Measurements from ENCODE around the gene POLR1E.

POLR1E gene

GRCh38 chr9:37528652-37529471 lies 43.1 kb downstream of the POLR1E start:
- peak; percentile 36 for DNase-seq (ENCODE audit: insufficient read length, low spot score)
- FAIRE-seq, result peak; percentile 95
- no peak for TF ChIP-seq SPI1 (IDR thresholded peaks at IDR 0.05; ENCODE audit: low read depth, low read length)
- no peak for TF ChIP-seq TAF1 (IDR thresholded peaks at IDR 0.05; ENCODE audit: low read depth, low read length)
- no peak for TF ChIP-seq POLR2A (IDR thresholded peaks at IDR 0.05; ENCODE audit: low read depth, low read length)
- TF ChIP-seq POU2F2 (IDR thresholded peaks at IDR 0.05; ENCODE audit: low read depth, low read length), result no peak
- TF ChIP-seq PAX5 (IDR thresholded peaks at IDR 0.05; ENCODE audit: insufficient read depth, low read length, severe bottlenecking), result no peak
- TF ChIP-seq POLR2AphosphoS5 (IDR thresholded peaks at IDR 0.05; ENCODE audit: low read depth, low read length), result no peak

- FAIRE-seq, result peak; percentile 75
- TF ChIP-seq TAF1 (IDR thresholded peaks at IDR 0.05; ENCODE audit: low read depth, low read length) (no peak), SPI1 (IDR thresholded peaks at IDR 0.05; ENCODE audit: low read depth, low read length) (no peak), PAX5 (IDR thresholded peaks at IDR 0.05; ENCODE audit: insufficient read depth, low read length, severe bottlenecking) (no peak), POU2F2 (IDR thresholded peaks at IDR 0.05; ENCODE audit: low read depth, low read length) (peak; percentile 67; the same call in 1 of the 2 replicates), POLR2AphosphoS5 (IDR thresholded peaks at IDR 0.05; ENCODE audit: low read depth, low read length) (no peak), POLR2A (IDR thresholded peaks at IDR 0.05; ENCODE audit: low read depth, low read length) (no peak)
- peak; percentile 32 for DNase-seq (ENCODE audit: insufficient read length, low spot score)
These were observed 46.0 kb downstream of the POLR1E start for GRCh38 chr9:37531699-37532098.

- no peak for FAIRE-seq
- no peak for DNase-seq (ENCODE audit: insufficient read length, low spot score)
- TF ChIP-seq TAF1 (IDR thresholded peaks at IDR 0.05; ENCODE audit: low read depth, low read length) (no peak), POU2F2 (IDR thresholded peaks at IDR 0.05; ENCODE audit: low read depth, low read length) (no peak), PAX5 (IDR thresholded peaks at IDR 0.05; ENCODE audit: insufficient read depth, low read length, severe bottlenecking) (no peak), POLR2A (IDR thresholded peaks at IDR 0.05; ENCODE audit: low read depth, low read length) (no peak), SPI1 (IDR thresholded peaks at IDR 0.05; ENCODE audit: low read depth, low read length) (no peak), POLR2AphosphoS5 (IDR thresholded peaks at IDR 0.05; ENCODE audit: low read depth, low read length) (no peak)
These were observed 48.7 kb downstream of the POLR1E start for GRCh38 chr9:37534412-37534811.

GRCh38 chr9:37534901-37535300 lies 49.2 kb downstream of the POLR1E start:
- DNase-seq (ENCODE audit: insufficient read length, low spot score), result no peak
- no peak for TF ChIP-seq SPI1 (IDR thresholded peaks at IDR 0.05; ENCODE audit: low read depth, low read length)
- TF ChIP-seq POLR2A (IDR thresholded peaks at IDR 0.05; ENCODE audit: low read depth, low read length), result no peak
- no peak for TF ChIP-seq POLR2AphosphoS5 (IDR thresholded peaks at IDR 0.05; ENCODE audit: low read depth, low read length)
- TF ChIP-seq POU2F2 (IDR thresholded peaks at IDR 0.05; ENCODE audit: low read depth, low read length), result no peak
- no peak for TF ChIP-seq PAX5 (IDR thresholded peaks at IDR 0.05; ENCODE audit: insufficient read depth, low read length, severe bottlenecking)
- TF ChIP-seq TAF1 (IDR thresholded peaks at IDR 0.05; ENCODE audit: low read depth, low read length), result no peak
- no peak for FAIRE-seq

- TF ChIP-seq POLR2AphosphoS5 (IDR thresholded peaks at IDR 0.05; ENCODE audit: low read depth, low read length) (no peak), PAX5 (IDR thresholded peaks at IDR 0.05; ENCODE audit: insufficient read depth, low read length, severe bottlenecking) (no peak), TAF1 (IDR thresholded peaks at IDR 0.05; ENCODE audit: low read depth, low read length) (no peak), POU2F2 (IDR thresholded peaks at IDR 0.05; ENCODE audit: low read depth, low read length) (no peak), SPI1 (IDR thresholded peaks at IDR 0.05; ENCODE audit: low read depth, low read length) (no peak), POLR2A (IDR thresholded peaks at IDR 0.05; ENCODE audit: low read depth, low read length) (no peak)
- DNase-seq (ENCODE audit: insufficient read length, low spot score) (no peak), FAIRE-seq (no peak)
These were observed 52.4 kb downstream of the POLR1E start for GRCh38 chr9:37538099-37538498.

- TF ChIP-seq TAF1 (IDR thresholded peaks at IDR 0.05; ENCODE audit: low read depth, low read length) (no peak), POU2F2 (IDR thresholded peaks at IDR 0.05; ENCODE audit: low read depth, low read length) (no peak), PAX5 (IDR thresholded peaks at IDR 0.05; ENCODE audit: insufficient read depth, low read length, severe bottlenecking) (no peak), POLR2AphosphoS5 (IDR thresholded peaks at IDR 0.05; ENCODE audit: low read depth, low read length) (no peak), SPI1 (IDR thresholded peaks at IDR 0.05; ENCODE audit: low read depth, low read length) (no peak), POLR2A (IDR thresholded peaks at IDR 0.05; ENCODE audit: low read depth, low read length) (no peak)
- no peak for DNase-seq (ENCODE audit: insufficient read length, low spot score)
- no peak for FAIRE-seq
These were observed 53.9 kb downstream of the POLR1E start for GRCh38 chr9:37539634-37540033.

- TF ChIP-seq TAF1 (IDR thresholded peaks at IDR 0.05; ENCODE audit: low read depth, low read length), result no peak
- no peak for TF ChIP-seq POLR2A (IDR thresholded peaks at IDR 0.05; ENCODE audit: low read depth, low read length)
- TF ChIP-seq PAX5 (IDR thresholded peaks at IDR 0.05; ENCODE audit: insufficient read depth, low read length, severe bottlenecking), result no peak
- no peak for TF ChIP-seq SPI1 (IDR thresholded peaks at IDR 0.05; ENCODE audit: low read depth, low read length)
- TF ChIP-seq POLR2AphosphoS5 (IDR thresholded peaks at IDR 0.05; ENCODE audit: low read depth, low read length), result no peak
- TF ChIP-seq POU2F2 (IDR thresholded peaks at IDR 0.05; ENCODE audit: low read depth, low read length), result no peak
- no peak for FAIRE-seq
- no peak for DNase-seq (ENCODE audit: insufficient read length, low spot score)
These were observed 54.9 kb downstream of the POLR1E start for GRCh38 chr9:37540634-37541033.

- FAIRE-seq (no peak), DNase-seq (ENCODE audit: insufficient read length, low spot score) (no peak)
- TF ChIP-seq POU2F2 (IDR thresholded peaks at IDR 0.05; ENCODE audit: low read depth, low read length) (no peak), TAF1 (IDR thresholded peaks at IDR 0.05; ENCODE audit: low read depth, low read length) (no peak)
These were observed 55.7 kb downstream of the POLR1E start for GRCh38 chr9:37541465-37541864.

- DNase-seq (ENCODE audit: insufficient read length, low spot score) (no peak), FAIRE-seq (no peak)
- TF ChIP-seq POLR2A (IDR thresholded peaks at IDR 0.05; ENCODE audit: low read depth, low read length) (no peak), TAF1 (IDR thresholded peaks at IDR 0.05; ENCODE audit: low read depth, low read length) (no peak), POLR2AphosphoS5 (IDR thresholded peaks at IDR 0.05; ENCODE audit: low read depth, low read length) (no peak), SPI1 (IDR thresholded peaks at IDR 0.05; ENCODE audit: low read depth, low read length) (no peak), POU2F2 (IDR thresholded peaks at IDR 0.05; ENCODE audit: low read depth, low read length) (no peak), PAX5 (IDR thresholded peaks at IDR 0.05; ENCODE audit: insufficient read depth, low read length, severe bottlenecking) (no peak)
These were observed 56.7 kb downstream of the POLR1E start for GRCh38 chr9:37542488-37542887.

Measured in GM12891 (cell line).